Measurements from ENCODE around the gene GPR21. TPM values are rescaled to one million over a fixed set of nuclear protein-coding genes. Genes with fewer than 3 reads are reported as not detected.
A peak's percentile ranks its signal among the peaks of the same experiment; 100 is the strongest.

The GPR21 gene
- total RNA-seq, 1 donor from 2014 or later: 4.8 TPM

GRCh38 chr9:123036893-123037545, 3.6 kb downstream of the GPR21 start:
- Mint-ChIP-seq H3K4me1 (ENCODE audit: low read depth) (peaks cover 98% of the 10 kb centered on the region), H3K9me3 (ENCODE audit: low read depth) (no peaks in the 10 kb centered on the region), H3K4me3 (ENCODE audit: unreplicated experiment) (peak overlapping the region; percentile 78), H3K27ac (ENCODE audit: unreplicated experiment) (peak overlapping the region; percentile 90), H3K27me3 (ENCODE audit: low read depth) (no peaks in the 10 kb centered on the region), H3K36me3 (ENCODE audit: low read depth) (peaks cover 4% of the 10 kb centered on the region)
- no peak for DNase-seq (ENCODE audit: low spot score)
- TF ChIP-seq CTCF (IDR thresholded peaks at IDR 0.05): no peak

GRCh38 chr9:123039617-123040219, 6.3 kb downstream of the GPR21 start:
- TF ChIP-seq CTCF (IDR thresholded peaks at IDR 0.05): no peak
- H3K4me3 Mint-ChIP-seq (ENCODE audit: unreplicated experiment): no peak overlapping the region
- peaks cover 96% of the 10 kb centered on the region for H3K4me1 Mint-ChIP-seq (ENCODE audit: low read depth)
- H3K9me3 Mint-ChIP-seq (ENCODE audit: low read depth): peaks cover 6% of the 10 kb centered on the region
- no peak for DNase-seq (ENCODE audit: low spot score)
- no peaks in the 10 kb centered on the region for H3K27me3 Mint-ChIP-seq (ENCODE audit: low read depth)
- peak overlapping the region; percentile 1 for H3K27ac Mint-ChIP-seq (ENCODE audit: unreplicated experiment)
- H3K36me3 Mint-ChIP-seq (ENCODE audit: low read depth): peaks cover 14% of the 10 kb centered on the region

- DNase-seq (ENCODE audit: low spot score): no peak
- Mint-ChIP-seq H3K36me3 (ENCODE audit: low read depth) (peaks cover 10% of the 10 kb centered on the region), H3K27ac (ENCODE audit: unreplicated experiment) (peak overlapping the region; percentile 65), H3K4me3 (ENCODE audit: unreplicated experiment) (no peak overlapping the region), H3K4me1 (ENCODE audit: low read depth) (peaks cover 96% of the 10 kb centered on the region), H3K27me3 (ENCODE audit: low read depth) (no peaks in the 10 kb centered on the region), H3K9me3 (ENCODE audit: low read depth) (peaks cover 6% of the 10 kb centered on the region)
- no peak for TF ChIP-seq CTCF (IDR thresholded peaks at IDR 0.05)
Observed at GRCh38 chr9:123040801-123041200, 7.3 kb downstream of the GPR21 start.

- Mint-ChIP-seq H3K9me3 (ENCODE audit: low read depth) (peaks cover 6% of the 10 kb centered on the region), H3K4me3 (ENCODE audit: unreplicated experiment) (no peak overlapping the region), H3K27ac (ENCODE audit: unreplicated experiment) (peak overlapping the region; percentile 74), H3K27me3 (ENCODE audit: low read depth) (no peaks in the 10 kb centered on the region), H3K4me1 (ENCODE audit: low read depth) (peaks cover 96% of the 10 kb centered on the region), H3K36me3 (ENCODE audit: low read depth) (peaks cover 10% of the 10 kb centered on the region)
- TF ChIP-seq CTCF (IDR thresholded peaks at IDR 0.05): no peak
- DNase-seq (ENCODE audit: low spot score): no peak
Observed at GRCh38 chr9:123041489-123041888, 8.0 kb downstream of the GPR21 start.

GRCh38 chr9:123043081-123043939, 9.8 kb downstream of the GPR21 start:
- no peak for DNase-seq (ENCODE audit: low spot score)
- Mint-ChIP-seq H3K4me3 (ENCODE audit: unreplicated experiment) (no peak overlapping the region), H3K27ac (ENCODE audit: unreplicated experiment) (peak overlapping the region; percentile 90), H3K36me3 (ENCODE audit: low read depth) (peaks cover 10% of the 10 kb centered on the region), H3K4me1 (ENCODE audit: low read depth) (peaks cover 89% of the 10 kb centered on the region), H3K27me3 (ENCODE audit: low read depth) (no peaks in the 10 kb centered on the region), H3K9me3 (ENCODE audit: low read depth) (peaks cover 6% of the 10 kb centered on the region)
- no peak for TF ChIP-seq CTCF (IDR thresholded peaks at IDR 0.05)

Measured in chondrocyte (in vitro differentiated cells).